ENCODE data around the gene SCYGR3. TPM values are rescaled to one million over a fixed set of nuclear protein-coding genes. Genes with fewer than 3 reads are reported as not detected.

The SCYGR3 gene
- total RNA-seq, 4 donors from 2014 or later: not detected

GRCh38 chr2:227579791-227580190, 34.8 kb downstream of the SCYGR3 start:
- 94 to 96% methylated on average over 1 of the region's 1 CpG for WGBS, 2 donors
- no peaks in the 10 kb centered on the region for H3K27me3 ChIP-seq
- intact Hi-C loops (cut with DNase I): no loop called here
- no peak for TF ChIP-seq POLR2A (IDR thresholded peaks at IDR 0.05)
- TF ChIP-seq CTCF (IDR thresholded peaks at IDR 0.05): no peak
- no peaks in the 10 kb centered on the region for H3K4me1 ChIP-seq
- no peaks in the 10 kb centered on the region for H3K36me3 ChIP-seq
- no peak for DNase-seq
- H3K4me3 ChIP-seq (replicated peaks in 1 of 3): no peak overlapping the region
- no peak overlapping the region for H3K27ac ChIP-seq
- no peaks in the 10 kb centered on the region for H3K9me3 ChIP-seq

- TF ChIP-seq POLR2A (IDR thresholded peaks at IDR 0.05) (no peak), CTCF (IDR thresholded peaks at IDR 0.05) (no peak)
- no peak for DNase-seq
- Histone ChIP-seq H3K4me1 (no peaks in the 10 kb centered on the region), H3K36me3 (no peaks in the 10 kb centered on the region), H3K27me3 (no peaks in the 10 kb centered on the region), H3K4me3 (replicated peaks in 1 of 3) (no peak overlapping the region), H3K9me3 (no peaks in the 10 kb centered on the region), H3K27ac (no peak overlapping the region)
- 72 to 86% methylated on average over 2 of the region's 2 CpGs for WGBS, 2 donors
- intact Hi-C loops (cut with DNase I): no loop called here
These were observed 36.0 kb downstream of the SCYGR3 start for GRCh38 chr2:227578642-227579041.

GRCh38 chr2:227577555-227577954, 37.1 kb downstream of the SCYGR3 start:
- Histone ChIP-seq H3K4me1 (no peaks in the 10 kb centered on the region), H3K27me3 (no peaks in the 10 kb centered on the region), H3K36me3 (no peaks in the 10 kb centered on the region), H3K9me3 (no peaks in the 10 kb centered on the region), H3K27ac (no peak overlapping the region), H3K4me3 (replicated peaks in 1 of 3) (no peak overlapping the region)
- intact Hi-C loops (cut with DNase I): no loop called here
- no peak for DNase-seq
- TF ChIP-seq POLR2A (IDR thresholded peaks at IDR 0.05) (no peak), CTCF (IDR thresholded peaks at IDR 0.05) (no peak)
- WGBS, 2 donors: 49 to 53% methylated on average over 2 of the region's 2 CpGs

GRCh38 chr2:227576812-227577211, 37.8 kb downstream of the SCYGR3 start:
- no peak overlapping the region for H3K27ac ChIP-seq
- no peaks in the 10 kb centered on the region for H3K9me3 ChIP-seq
- 70 to 73% methylated on average over 2 of the region's 2 CpGs for WGBS, 2 donors
- no peaks in the 10 kb centered on the region for H3K36me3 ChIP-seq
- TF ChIP-seq CTCF (IDR thresholded peaks at IDR 0.05) (no peak), POLR2A (IDR thresholded peaks at IDR 0.05) (no peak)
- intact Hi-C loops (cut with DNase I): no loop called here
- no peaks in the 10 kb centered on the region for H3K4me1 ChIP-seq
- H3K27me3 ChIP-seq: no peaks in the 10 kb centered on the region
- DNase-seq: no peak
- no peak overlapping the region for H3K4me3 ChIP-seq (replicated peaks in 1 of 3)

- Histone ChIP-seq H3K36me3 (no peaks in the 10 kb centered on the region), H3K4me1 (no peaks in the 10 kb centered on the region), H3K27ac (no peak overlapping the region), H3K9me3 (no peaks in the 10 kb centered on the region), H3K27me3 (no peaks in the 10 kb centered on the region), H3K4me3 (replicated peaks in 1 of 3) (no peak overlapping the region)
- DNase-seq: no peak
- TF ChIP-seq CTCF (IDR thresholded peaks at IDR 0.05) (no peak), POLR2A (IDR thresholded peaks at IDR 0.05) (no peak)
- intact Hi-C loops (cut with DNase I): no loop called here
These were observed 38.5 kb downstream of the SCYGR3 start for GRCh38 chr2:227576110-227576509.
